LHCN-M2 (cell line): ENCODE measurements around the gene CCDC50. TPM values are rescaled to one million over a fixed set of nuclear protein-coding genes. Genes with fewer than 3 reads are reported as not detected.

Source experiments
- DNase-seq: peaks from one replicate; pipeline ENCODE4 v3.0.0-alpha.2; 2012; ENCODE audit warnings: low read depth
- total RNA-seq: library from RNA; depleted of rRNA; stranded (reverse); fragments of >200 nt; gene quantifications from 2 replicates; pipeline ENCODE4 v1.2.3, GENCODE V29; 2014

CCDC50 gene
- total RNA-seq, 1 experiment from 2014 or later: 86.3 TPM

- DNase-seq: no peak
These were observed 16.1 kb downstream of the CCDC50 start for GRCh38 chr3:191345334-191345733.

- no peak for DNase-seq
These were observed 18.0 kb downstream of the CCDC50 start for GRCh38 chr3:191347228-191347627.

- no peak for DNase-seq
These were observed 18.9 kb downstream of the CCDC50 start for GRCh38 chr3:191348098-191348497.

GRCh38 chr3:191350396-191351090 lies 21.3 kb downstream of the CCDC50 start:
- no peak for DNase-seq

- no peak for DNase-seq
These were observed 22.8 kb downstream of the CCDC50 start for GRCh38 chr3:191352014-191352413.

- DNase-seq: no peak
These were observed 24.0 kb downstream of the CCDC50 start for GRCh38 chr3:191353022-191353777.

- no peak for DNase-seq
These were observed 26.2 kb downstream of the CCDC50 start for GRCh38 chr3:191355406-191355805.

GRCh38 chr3:191356631-191357439 lies 27.6 kb downstream of the CCDC50 start:
- peak; percentile 55 for DNase-seq

- no peak for DNase-seq
These were observed 28.7 kb downstream of the CCDC50 start for GRCh38 chr3:191357909-191358308.

- no peak for DNase-seq
These were observed 29.7 kb downstream of the CCDC50 start for GRCh38 chr3:191358929-191359328.

GRCh38 chr3:191360620-191361019 lies 31.4 kb downstream of the CCDC50 start:
- DNase-seq: no peak

- DNase-seq: no peak
These were observed 32.3 kb downstream of the CCDC50 start for GRCh38 chr3:191361456-191361855.

- no peak for DNase-seq
These were observed 32.8 kb downstream of the CCDC50 start for GRCh38 chr3:191362037-191362436.

- DNase-seq: no peak
These were observed 33.4 kb downstream of the CCDC50 start for GRCh38 chr3:191362524-191363090.

- no peak for DNase-seq
These were observed 34.0 kb downstream of the CCDC50 start for GRCh38 chr3:191363221-191363620.

- DNase-seq: no peak
These were observed 37.5 kb downstream of the CCDC50 start for GRCh38 chr3:191366675-191367074.

- DNase-seq: no peak
These were observed 39.8 kb downstream of the CCDC50 start for GRCh38 chr3:191368755-191369615.

- no peak for DNase-seq
These were observed 40.4 kb downstream of the CCDC50 start for GRCh38 chr3:191369616-191370010.

- DNase-seq: no peak
These were observed 42.9 kb downstream of the CCDC50 start for GRCh38 chr3:191372122-191372521.

GRCh38 chr3:191373327-191373726 lies 44.1 kb downstream of the CCDC50 start:
- no peak for DNase-seq
